Gastrocnemius medialis (tissue), 4 donors: Measurements from ENCODE around the gene ECM2.

Experiments used
- POLR2A ChIP-seq, 2 donors: fragments of 450-650 bp; IDR thresholded peaks; one replicate each; pipeline ENCODE4 v1.6.1; 2017; ENCODE audit warnings: antibody characterized with exemption in 2 of 2, mild to moderate bottlenecking in 2 of 2, moderate library complexity in 2 of 2
- TF ChIP-seq, protein P1 (sequence below), 5 experiments: fragments of 450-650 bp in 3 of 5; fragments of 200-600 bp in 2 of 5; sonication (generic) in 2 of 5; IDR thresholded peaks in 4 of 5; conservative IDR thresholded peaks in 1 of 5; 1 replicate in 4 of 5; 2 replicates in 1 of 5; pipeline ENCODE4 v1.5.1; 2016 to 2019; ENCODE audit warnings: antibody characterized with exemption in 5 of 5, mild to moderate bottlenecking in 3 of 5, moderate library complexity in 3 of 5

DNA sequence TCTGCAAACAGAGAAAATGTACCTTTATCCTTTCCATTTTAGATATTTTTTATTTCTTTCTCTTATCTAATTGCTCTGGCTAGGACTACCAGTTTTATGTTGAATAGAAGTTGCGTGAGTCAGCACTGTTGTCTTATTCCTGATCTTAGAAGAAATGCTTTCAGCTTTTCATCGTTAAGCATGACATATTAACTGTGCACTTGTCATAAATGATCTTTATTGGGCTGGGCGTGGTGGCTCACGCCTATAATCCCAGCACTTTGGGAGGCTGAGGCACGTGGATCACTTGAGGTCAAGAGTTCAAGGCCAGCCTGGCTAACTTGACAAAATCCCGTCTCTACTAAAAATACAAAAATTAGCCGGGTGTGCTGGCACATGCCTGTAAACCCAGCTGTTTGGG lies 8.2 kb upstream of the ECM2 start:
- TF ChIP-seq, protein P1, sequence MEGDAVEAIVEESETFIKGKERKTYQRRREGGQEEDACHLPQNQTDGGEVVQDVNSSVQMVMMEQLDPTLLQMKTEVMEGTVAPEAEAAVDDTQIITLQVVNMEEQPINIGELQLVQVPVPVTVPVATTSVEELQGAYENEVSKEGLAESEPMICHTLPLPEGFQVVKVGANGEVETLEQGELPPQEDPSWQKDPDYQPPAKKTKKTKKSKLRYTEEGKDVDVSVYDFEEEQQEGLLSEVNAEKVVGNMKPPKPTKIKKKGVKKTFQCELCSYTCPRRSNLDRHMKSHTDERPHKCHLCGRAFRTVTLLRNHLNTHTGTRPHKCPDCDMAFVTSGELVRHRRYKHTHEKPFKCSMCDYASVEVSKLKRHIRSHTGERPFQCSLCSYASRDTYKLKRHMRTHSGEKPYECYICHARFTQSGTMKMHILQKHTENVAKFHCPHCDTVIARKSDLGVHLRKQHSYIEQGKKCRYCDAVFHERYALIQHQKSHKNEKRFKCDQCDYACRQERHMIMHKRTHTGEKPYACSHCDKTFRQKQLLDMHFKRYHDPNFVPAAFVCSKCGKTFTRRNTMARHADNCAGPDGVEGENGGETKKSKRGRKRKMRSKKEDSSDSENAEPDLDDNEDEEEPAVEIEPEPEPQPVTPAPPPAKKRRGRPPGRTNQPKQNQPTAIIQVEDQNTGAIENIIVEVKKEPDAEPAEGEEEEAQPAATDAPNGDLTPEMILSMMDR (IDR thresholded peaks at IDR 0.05 in 4 of 5, conservative IDR thresholded peaks at IDR 0.05 in 1 of 5): no peak
- TF ChIP-seq POLR2A (IDR thresholded peaks at IDR 0.05): no peak
